Hematopoietic multipotent progenitor cell treated with erythropoietin and hydrocortisone succinate and interleukin-3 and kit ligand, for 6 days (in vitro differentiated cells): ENCODE results near the gene BCL2L1.
"Not testable (repeated sequence)": the region's sequence is repeated elsewhere in the genome, so short reads cannot be mapped to it uniquely, and the experiment has no call there.

Experiments
- DNase-seq: peaks from one replicate; pipeline ENCODE4 v3.0.0-alpha.2; 2015

Gene BCL2L1

DNA sequence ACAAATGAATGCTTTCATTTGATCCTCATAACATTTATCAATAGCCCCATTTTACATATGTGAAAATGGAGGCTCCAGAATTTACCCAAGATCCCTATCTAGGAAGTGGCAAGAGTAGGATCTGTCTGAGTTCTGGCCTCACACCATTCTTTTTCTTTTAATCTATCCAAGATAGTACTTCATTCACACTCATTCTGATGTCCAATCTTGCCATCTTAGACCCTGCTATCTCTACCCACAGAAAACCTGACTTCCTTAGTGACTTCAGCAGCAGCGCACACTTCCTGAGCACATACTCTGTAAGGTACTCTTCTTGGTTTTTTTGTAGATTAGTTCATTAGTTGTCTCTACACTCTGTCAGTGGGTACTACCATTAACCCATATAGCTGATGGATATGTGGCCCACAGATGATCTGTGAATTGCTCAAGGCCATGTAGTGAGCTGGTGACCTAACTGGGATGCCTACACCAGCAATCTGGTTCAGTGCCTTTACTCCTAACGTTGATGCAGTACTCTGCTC is 48.7 kb downstream of the BCL2L1 start:
- peak; percentile 72 for DNase-seq

DNA sequence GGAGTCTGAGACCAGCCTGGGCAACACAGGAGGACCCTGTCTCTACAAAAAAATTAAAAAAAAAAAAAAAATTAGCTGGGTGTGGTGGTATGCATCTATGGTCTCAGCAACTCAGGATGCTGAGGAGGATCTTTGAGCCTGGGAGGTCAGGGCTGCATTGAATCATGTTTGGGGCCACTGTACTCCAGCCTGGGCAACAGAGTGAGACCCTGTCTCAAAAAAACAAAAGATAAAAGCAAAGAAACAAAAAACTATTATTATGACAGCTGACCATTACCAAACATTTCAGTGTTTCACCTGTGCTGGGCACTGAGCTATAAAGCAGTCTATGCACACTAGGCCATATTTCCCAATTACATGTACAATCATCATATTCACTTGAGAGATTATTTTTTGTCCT is 49.2 kb downstream of the BCL2L1 start:
- DNase-seq: no peak

DNA sequence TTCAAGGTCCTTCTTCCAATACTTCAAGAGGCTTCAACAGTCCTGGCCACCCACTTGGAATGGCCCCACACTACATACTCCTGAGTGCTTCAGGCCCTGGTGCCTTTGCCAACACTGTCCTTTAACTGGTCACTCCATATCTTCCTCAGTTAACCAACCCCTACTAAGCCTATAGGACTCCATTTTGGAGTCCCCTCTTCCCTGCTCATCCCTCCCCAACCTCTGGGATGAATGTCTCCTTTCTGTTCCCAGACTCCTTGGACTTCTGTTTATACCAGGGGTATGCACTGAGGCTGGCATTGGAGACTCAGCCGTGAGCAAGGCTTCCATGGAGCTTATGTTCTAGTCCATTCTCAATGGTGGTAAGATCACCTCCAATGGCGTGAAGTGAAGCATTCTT is 51.3 kb downstream of the BCL2L1 start:
- DNase-seq: no peak

DNA sequence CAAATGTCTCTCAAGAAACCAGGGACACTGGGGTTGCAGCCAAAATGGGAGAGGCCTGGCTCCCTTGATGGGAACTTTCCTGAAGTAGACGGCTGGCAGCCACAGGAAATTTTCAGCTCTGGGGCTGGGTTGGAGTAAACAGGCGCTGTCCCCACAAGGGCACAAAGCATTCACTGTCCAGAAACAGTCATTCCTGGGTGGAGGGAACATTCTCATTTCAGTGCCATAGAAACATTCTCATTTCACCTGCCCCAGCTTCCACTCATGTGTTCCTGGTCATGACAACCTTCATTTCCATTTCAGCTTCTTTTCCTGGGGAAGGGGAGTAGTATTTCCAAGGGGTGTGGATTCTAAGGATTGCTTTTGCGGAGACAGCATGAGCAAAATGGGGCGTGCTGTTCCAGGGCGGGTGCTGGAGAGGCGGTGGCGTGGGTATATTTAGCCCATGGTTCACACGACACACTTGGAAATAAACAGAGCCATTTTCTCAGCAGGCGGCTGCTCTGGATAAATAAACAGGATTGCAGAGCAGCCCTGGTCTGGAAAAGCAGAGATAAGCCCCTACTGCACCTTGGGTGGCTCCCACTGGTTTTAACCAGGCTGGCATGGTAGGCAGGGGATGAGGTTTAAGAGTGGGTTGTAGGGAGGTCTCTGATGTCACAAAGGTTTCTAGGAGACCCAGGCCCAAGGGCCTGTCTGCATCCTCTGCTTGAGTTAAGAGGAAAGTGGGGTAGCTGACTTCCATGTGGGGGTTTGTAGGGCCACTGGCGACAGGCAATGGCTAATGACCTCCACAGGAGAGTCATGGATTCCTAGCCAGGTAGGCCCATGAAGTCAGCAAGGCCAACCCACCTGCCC is 52.1 kb downstream of the BCL2L1 start:
- DNase-seq: peak; percentile 93

DNA sequence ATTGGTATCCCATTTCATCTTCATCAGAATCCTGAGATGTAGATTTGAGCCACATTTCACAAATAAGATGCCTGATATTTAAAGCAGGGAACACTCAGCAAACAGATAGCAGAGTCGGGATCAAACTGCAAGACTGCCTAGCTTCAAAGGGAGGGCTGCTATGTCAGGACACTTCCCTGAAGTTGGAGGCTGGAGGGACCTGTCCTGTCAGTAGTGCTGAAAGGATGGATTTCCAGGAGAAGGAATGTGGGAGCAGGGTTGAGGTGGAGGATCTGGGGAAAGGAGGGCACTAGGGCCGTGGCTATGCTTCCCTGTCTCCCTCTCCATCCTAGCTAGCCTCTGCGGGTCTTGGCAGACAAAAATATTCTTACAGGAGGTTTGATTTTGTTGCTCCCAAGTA is 52.8 kb downstream of the BCL2L1 start:
- no peak for DNase-seq

DNA sequence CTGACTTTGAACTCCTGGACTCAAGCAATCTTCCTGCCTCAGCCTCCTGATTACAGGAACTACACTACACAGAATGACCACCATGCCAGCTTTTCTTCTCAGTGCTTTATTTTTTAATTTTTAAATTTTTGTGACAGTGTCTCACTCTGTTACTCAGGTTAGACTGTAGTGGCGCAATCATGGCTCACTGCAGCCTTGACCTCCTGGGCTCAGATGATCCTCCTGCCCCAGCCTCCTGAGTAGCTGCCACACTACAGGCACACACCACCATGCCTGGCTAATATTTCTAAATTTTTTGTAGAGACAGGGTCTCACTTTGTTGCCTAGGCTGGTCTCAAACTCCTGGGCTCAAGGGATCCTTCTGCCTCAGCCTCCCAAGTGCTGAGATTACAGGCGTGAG is 53.7 kb downstream of the BCL2L1 start:
- DNase-seq: not testable (repeated sequence)

DNA sequence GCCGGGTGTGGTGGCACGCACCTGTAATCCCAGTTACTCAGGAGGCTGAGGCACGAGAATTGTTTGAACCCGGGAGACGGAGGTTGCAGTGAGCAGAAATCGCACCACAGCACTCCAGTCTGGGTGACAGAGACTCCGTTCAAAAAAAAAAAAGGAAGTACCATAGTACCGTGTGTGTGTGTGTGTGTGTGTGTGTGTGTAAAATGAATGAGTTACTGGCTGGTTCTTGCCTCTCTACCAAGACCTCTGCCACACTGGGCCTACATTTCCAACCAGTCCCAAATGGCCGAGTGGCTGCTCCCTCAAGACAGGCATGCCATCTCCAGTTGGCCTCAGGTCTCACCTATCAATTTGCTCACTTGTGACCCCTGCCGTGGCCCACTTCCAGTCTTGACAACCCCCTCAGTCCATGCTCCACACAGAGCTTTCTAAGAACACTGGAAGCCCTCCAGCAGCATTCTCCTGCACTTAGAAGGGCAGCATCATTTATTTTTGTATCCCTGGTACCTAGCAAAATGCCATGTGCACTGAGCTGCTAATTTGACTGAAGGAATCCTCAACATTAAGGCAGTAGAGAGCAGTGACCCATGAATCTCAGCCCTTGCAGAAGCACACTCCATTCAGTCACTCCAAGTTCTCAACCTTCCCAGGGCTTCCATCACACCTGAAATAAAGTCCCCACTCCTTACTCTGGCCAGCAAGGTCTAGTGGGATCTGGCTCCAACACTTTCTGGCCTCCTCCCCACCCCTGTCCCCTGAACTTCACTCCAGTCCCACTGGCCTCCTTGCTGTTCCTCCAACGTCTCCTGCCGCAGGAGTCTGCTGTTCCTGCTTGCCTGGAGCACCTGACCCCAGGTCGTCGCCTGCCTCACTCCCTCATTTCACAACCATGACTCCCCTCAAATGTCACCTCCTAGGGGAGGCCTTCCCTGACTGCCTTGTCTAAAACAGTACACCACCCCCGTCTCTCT is 55.1 kb downstream of the BCL2L1 start:
- no peak for DNase-seq

DNA sequence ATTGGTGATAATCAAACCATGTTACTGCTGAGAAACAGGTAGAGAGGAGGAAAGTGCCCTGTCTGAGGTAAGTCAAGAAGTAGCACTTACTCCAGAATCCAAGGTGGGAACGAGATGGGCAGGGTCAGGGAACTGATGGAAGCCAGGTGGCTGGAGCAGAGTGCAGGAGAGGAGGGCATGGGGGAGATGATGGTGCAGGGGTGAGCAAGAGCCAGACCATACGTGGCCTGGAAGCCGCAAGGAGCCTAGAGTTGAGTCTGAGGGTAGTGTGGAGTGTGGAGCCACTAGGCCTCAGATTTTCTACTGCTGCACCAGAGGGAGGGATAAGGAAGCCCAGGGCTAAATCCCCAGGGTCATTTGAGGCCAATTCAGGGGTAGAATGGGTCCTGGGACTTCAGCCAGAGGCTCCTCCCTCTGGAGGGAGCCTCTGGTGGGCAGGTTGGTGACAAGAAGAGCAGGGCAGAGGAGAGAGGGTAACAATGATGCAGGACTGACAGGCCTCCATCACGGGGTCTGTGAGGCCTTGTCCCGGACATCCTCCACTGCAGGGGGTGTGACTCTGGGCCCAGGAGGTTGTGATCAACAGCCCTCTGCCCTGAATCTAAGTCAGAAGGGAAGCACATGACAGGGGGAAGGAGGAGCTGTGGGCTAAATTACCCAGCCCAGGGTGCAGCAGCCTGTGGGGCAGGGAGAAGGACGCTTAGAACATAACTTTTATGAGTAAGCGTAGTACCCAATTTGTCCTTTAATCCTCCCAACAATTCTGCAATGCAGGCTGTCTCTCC is 56.2 kb downstream of the BCL2L1 start:
- DNase-seq: peak; percentile 79

DNA sequence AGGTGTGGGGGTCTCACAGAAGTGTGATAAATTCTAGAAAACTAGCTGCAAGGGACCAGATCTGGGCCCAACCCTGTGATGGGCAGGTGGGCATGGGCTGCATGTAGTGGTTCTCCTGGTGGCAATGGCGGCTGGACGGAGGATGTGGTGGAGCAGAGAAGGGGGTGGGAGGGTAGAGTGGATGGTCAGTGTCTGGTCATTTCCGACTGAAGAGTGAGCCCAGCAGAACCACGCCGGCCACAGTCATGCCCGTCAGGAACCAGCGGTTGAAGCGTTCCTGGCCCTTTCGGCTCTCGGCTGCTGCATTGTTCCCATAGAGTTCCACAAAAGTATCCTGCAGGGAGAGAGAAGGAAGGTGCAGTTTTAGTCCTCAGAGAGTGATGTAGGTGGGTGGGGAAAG is 56.9 kb downstream of the BCL2L1 start:
- DNase-seq: no peak

DNA sequence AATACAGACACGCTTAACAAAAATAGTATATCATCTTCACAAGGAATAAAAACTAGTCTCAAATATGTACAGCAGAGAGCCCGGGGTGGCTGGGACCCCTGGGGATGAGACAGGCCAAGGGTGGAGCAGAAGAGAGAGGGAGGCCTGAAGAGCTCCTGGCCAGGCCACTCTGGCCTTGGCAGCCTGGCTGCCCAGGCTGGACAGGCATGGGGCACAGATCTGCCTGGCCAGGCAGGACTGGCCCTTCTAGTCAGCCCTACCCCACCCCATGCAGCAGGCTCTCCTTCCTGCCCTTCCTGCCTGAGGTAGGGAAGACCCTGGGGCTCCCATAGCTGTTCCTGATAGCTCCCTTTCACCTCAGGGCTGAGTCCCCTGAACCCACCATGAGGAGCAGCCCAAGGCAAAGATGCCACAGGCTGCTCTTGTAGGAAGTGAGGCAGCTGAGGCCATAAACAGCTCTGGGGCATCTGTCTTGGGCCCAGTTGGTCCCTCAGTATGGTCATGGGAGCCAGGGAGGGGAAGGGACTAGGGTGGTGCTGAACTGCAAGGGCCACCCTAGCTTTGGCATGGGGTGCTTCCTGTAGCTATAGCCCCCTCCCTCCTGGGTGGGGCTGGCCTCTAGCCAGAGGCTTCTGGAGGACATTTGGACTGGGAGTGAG is 57.8 kb downstream of the BCL2L1 start:
- no peak for DNase-seq

DNA sequence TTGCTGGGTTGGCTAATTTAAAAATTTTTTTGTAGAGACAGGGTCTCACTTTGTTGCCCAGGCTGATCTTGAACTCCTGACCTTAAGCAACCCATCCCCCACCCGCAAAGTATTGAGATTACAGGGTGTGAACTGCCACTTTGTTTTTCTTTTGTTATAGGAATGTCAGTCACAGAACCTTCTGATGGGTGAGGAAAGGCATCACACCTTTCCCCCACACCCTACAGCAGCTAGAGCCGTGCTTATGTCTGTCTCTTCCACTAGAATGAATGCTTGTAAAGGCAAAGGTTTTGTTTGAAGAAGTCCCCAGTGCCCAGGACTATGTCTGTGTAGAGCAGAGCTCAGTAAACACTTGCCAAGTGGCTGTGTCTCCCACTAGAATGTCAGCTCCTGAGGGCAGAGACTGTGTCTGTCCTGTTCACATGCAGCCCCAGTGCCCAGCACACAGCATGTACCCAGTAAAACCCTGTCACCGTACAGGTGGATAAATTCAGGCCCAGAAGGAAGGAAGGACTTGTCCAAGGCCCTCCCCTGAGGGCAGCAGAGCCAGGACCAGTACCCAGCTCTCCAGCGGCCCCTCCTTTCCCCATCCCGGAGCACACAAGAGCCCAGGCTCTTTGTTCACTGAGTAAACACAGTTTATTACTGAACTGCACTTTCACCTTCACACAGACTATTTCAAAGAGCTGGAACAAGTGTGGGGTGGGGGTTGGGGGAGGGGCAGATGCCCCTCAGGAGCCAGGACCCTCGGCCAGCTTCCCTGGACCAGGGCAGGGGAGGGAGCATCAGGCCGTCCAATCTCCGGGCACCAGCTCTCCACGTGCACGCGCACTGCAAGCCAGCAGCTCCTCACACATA is 58.6 kb downstream of the BCL2L1 start:
- no peak for DNase-seq

DNA sequence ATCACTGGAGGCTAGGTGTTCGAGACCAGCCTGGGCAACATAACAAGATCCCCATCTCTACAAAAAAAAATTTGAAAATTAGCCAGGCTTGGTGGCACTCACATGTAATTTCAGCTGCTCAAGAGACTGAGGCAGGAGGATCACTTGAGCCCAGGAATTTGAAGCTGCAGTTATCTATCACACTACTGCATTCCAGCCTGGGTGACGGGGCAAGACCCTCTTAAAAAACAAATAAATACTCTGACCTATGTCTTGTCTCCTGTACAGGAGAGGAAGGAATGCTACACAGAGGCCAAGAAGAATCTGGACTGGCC is 59.2 kb downstream of the BCL2L1 start:
- no peak for DNase-seq

DNA sequence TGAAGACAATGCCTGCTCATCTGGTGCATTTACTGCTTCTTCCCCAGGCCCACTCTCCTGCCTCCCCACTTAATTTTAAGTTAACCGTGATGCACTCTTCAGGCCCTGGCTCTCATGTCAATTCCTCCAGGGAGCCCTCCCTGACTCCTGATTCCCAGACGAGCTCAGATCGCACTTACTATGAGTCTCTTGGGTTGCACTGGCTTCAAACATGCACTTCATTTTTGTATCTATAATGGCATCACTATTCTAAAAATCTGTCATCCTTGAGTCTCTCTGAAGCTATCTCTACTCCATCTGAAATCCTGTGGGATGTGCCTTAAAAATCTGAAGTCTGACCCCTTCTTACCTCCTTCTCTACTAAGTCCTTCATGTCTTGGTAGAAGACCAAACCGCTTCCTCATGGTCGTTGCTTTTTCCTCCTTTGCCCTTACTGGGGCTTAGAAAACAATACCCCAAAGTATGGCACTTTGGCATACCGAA is 60.3 kb downstream of the BCL2L1 start:
- no peak for DNase-seq

DNA sequence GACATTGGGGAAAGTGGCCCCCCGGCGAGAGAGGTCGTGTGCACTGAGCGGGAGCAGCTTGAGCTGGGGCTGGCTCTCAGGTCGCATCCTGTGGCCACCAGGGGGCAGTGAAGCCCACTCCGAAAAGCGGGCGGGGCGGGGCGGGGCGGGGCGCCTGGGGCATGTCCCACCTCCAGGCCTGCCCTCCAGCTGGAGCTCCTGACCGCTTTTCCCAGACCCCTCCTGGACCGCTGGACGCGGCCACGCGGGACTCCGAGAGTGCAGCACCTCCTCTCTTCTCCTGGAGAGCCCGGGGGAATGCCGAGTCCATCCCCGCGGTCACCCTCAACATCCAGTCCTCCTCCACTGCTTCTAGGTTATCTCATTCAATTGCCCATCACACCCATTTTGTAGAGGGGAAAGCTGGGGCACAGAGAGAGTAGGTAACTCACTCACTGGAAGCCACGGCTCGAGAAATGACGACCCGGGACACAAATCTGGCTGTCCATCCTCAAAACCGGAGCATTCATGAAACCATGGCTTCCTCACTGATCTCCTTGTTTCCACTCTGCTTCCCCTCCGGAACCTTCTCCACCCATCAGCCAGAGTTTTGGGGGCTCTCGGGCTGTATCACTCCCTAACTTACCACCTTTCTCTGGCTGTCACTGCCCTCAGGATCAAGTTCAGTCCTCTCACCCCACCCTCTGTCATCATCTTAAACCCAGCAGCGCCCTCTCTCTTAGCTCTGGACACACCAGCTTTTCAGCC is 60.9 kb downstream of the BCL2L1 start:
- DNase-seq: peak; percentile 87

DNA sequence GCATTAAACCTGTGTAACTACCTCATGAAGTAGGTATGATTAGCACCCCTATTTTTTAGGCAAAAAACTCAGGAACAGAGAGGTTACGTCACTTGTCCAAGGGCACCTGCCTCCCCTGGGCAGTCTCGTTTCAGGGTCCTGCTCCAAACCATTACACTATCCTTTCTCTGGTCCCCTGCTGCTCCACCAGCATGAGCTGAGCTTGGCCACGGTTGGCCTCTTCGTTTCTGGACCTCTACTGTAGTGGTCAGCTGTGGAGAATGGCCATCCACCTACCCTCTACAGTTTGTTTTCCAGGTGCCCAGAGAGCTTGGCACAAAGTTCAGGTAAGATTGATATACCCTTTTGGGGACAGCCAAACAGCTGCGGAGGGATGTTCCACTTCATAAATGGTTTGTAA is 68.1 kb downstream of the BCL2L1 start:
- DNase-seq: no peak

DNA sequence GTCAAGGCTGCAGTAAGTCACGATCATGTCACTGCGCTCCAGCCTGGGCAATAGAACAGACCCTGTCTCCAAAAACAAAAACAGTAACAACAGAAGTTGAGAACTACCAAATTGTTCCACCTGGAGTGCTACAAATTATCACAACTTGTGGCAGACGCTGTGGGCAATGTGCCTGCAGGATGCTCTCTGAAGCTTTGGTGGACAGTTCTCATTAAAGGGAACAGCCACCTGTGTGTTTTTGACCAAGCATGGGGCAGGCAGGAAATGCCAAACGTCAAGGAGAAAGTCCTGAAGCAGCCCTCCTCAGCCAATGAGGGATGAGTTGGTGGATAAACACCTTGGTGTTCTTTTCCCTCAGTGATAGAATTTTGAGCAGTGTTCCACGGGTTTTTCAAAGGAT is 69.1 kb downstream of the BCL2L1 start:
- DNase-seq: no peak

DNA sequence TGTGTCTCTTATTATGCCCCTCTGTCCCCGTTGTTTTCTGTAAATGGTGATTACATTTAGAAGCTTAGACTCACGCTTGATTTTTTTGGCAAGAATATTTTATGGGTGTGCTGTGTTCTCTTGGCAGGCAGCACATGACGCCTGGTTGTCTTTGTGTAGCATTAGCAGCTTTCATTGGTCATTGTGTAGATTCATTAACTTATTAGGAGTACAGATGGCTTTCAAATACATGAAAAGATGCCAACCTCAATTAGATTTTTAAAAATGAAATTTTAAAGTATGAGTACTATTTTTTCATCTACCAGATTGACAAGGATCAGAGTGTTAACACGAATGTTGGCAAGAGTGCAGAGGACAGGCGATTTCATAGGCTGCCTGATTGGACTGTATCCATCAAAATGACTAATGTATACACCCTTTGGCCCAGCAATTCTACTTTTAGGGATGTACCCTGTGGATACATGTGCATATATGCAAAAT is 69.7 kb downstream of the BCL2L1 start:
- no peak for DNase-seq

DNA sequence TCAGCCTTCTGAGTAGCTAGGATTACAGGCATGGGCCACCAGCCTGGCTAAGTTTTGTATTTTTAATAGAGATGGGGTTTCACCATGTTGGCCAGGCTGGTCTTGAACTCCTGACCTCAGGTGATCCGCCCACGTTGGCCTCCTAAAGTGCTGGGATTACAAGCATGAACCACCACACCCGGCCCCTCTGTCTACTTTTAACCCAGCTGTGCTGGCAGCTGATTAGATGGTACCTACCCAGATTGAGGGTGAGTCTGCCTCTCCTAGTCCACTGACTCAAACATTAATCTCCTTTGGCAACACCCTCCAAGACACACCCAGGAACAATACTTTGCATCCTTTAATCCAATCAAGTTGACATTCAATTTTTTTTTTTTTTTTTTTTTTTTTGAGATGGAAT is 74.6 kb downstream of the BCL2L1 start:
- DNase-seq: peak; percentile 60

DNA sequence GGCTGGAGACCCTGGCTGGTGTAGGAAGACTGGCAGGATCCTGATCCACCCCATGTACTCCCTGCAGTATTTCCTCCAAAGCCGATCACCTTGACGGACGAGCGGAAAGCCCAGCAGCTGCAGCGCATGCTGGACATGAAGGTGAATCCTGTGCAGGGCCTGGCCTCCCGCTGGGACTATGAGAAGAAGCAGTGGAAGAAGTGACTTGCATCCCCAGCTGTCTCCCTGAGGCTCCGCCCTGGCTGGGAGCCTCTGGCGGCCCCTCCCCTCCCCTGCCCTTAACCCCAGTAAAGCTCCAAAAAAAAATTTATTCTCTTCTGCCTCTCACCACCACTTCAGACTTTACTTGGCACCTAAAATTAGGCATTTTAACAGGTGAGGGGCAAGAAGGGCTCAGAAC is 78.0 kb downstream of the BCL2L1 start:
- DNase-seq: no peak

DNA sequence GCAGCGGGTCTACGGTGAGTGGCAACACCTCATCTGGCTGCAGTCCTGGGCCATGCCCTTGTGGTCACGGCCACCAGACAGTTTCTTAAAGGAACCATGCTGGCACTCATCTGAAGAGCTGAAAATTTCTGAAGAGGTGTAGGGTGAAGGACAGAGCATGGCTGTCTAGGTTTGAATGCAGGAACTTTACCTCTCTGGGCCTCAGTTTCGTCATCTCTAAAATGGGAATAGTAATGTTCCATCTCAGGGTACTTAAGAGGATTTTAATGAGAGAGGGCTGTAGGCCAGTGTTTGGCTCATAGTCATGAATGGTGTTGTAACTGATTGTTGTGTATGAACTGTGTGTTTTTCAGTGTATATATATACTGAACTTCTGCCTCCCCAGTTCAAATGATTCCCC is 79.1 kb downstream of the BCL2L1 start:
- DNase-seq: no peak
